K562 (cell line): Measurements from ENCODE around the gene FAM78B. TPM values are rescaled to one million over a fixed set of nuclear protein-coding genes. Genes with fewer than 3 reads are reported as not detected.

Source experiments
- ATAC-seq: fragments of 200-7000 bp; cut with Tn5 transposase; 3 replicates; pipeline ENCODE4 v1.9.1; 2020; ENCODE audit warnings: moderate library complexity
- BruUV-seq: library from RNA; stranded (reverse); fragments of 400-500 nt; replicated peaks from 2 replicates; lab custom pipeline; 2021; lab: Mats Ljungman, UMichigan
- CTCF ChIA-PET: fragments of 300-600 bp; formaldehyde crosslinking; extraction: SDS; loops from one replicate; lab custom pipeline; 2021; ENCODE audit warnings: low intra/inter-chr PET ratio; lab: Yijun Ruan, JAX
- POLR2A ChIA-PET: fragments of 300-600, 350-650 bp; sonication (Branson Sonifier 250); formaldehyde crosslinking; extraction: SDS; loops from one replicate; lab custom pipeline; 2021; ENCODE audit warnings: antibody characterized with exemption, inconsistent platforms; lab: Yijun Ruan, JAX
- DNase-seq, 4 experiments: peaks; one replicate each; pipeline versions ENCODE4 v3.0.0 to v3.0.0-alpha.2; 2011 to 2018; ENCODE audit warnings: low spot score in 3 of 4, mixed read lengths in 3 of 4; ENCODE audit errors: extremely low read depth in 1 of 4
- FAIRE-seq: peaks from 2 replicates; lab custom pipeline; 2011; peaks lifted over from hg19 to GRCh38; lab: Jason Lieb, UNC
- H2AFZ ChIP-seq: 2 replicates; pipeline ENCODE4 v1.6.0; 2011; ENCODE audit warnings: low read depth, low read length, control low read depth, inconsistent platforms
- H3K27ac ChIP-seq: fragments of 200-600 bp; 3 replicates; pipeline ENCODE4 v1.8.0; 2011; ENCODE audit warnings: low read depth, mild to moderate bottlenecking, control low read depth, inconsistent platforms, low read length, moderate library complexity, mixed read lengths; ENCODE audit errors: extremely low read depth
- H3K27me3 ChIP-seq, 2 experiments: fragments of 300-600 bp in 1 of 2; 2 replicates in 1 of 2; 3 replicates in 1 of 2; pipeline versions ENCODE4 v1.6.0 to v1.8.0; 2011; ENCODE audit warnings: inconsistent platforms in 2 of 2, low read length in 2 of 2, mild to moderate bottlenecking in 1 of 2, mixed read lengths in 1 of 2, moderate library complexity in 1 of 2; ENCODE audit not compliant: control insufficient read depth in 2 of 2, insufficient read depth in 2 of 2
- H3K36me3 ChIP-seq: fragments of 300-600 bp; 3 replicates; pipeline ENCODE4 v1.8.0; 2011; ENCODE audit warnings: mild to moderate bottlenecking, low read length, inconsistent platforms; ENCODE audit not compliant: control insufficient read depth, insufficient read depth
- H3K4me1 ChIP-seq, 2 experiments: fragments of 200-600 bp in 1 of 2; replicated peaks in 1 of 2; 2 replicates in 1 of 2; 3 replicates in 1 of 2; pipeline versions ENCODE4 v1.5.1 to v1.8.0; 2011; ENCODE audit warnings: inconsistent platforms in 2 of 2, low read length in 2 of 2, mild to moderate bottlenecking in 1 of 2, mixed read lengths in 1 of 2, moderate library complexity in 1 of 2; ENCODE audit not compliant: control insufficient read depth in 2 of 2, insufficient read depth in 2 of 2
- H3K4me2 ChIP-seq: 2 replicates; pipeline ENCODE4 v1.6.1; 2011; ENCODE audit warnings: low read length, control low read depth, inconsistent platforms, mixed read lengths; ENCODE audit not compliant: insufficient read depth
- H3K4me3 ChIP-seq: fragments of 200-600 bp; sonication (generic), shearing (Covaris generic); 2 replicates; pipeline ENCODE4 v1.5.1; 2016; ENCODE audit warnings: control low read depth, inconsistent platforms
- H3K79me2 ChIP-seq: fragments of 200-600 bp; 3 replicates; pipeline ENCODE4 v1.8.0; 2011; ENCODE audit warnings: low read length, inconsistent platforms; ENCODE audit not compliant: control insufficient read depth, insufficient read depth
- H3K9ac ChIP-seq, 2 experiments: 2 replicates each; pipeline versions ENCODE4 v1.6.0 to v1.6.1; 2011; ENCODE audit warnings: low read depth in 2 of 2, low read length in 2 of 2, control low read depth in 1 of 2, inconsistent platforms in 1 of 2, mild to moderate bottlenecking in 1 of 2, mixed read lengths in 1 of 2; ENCODE audit not compliant: insufficient read depth in 1 of 2
- H3K9me1 ChIP-seq: one replicate; pipeline ENCODE4 v1.6.0; 2011; ENCODE audit warnings: inconsistent platforms, mild to moderate bottlenecking, low read length, moderate library complexity; ENCODE audit not compliant: control insufficient read depth, insufficient read depth
- H3K9me3 ChIP-seq: replicated peaks from 2 replicates; pipeline ENCODE4 v1.5.1; 2011; ENCODE audit warnings: low read depth, low read length, inconsistent platforms; ENCODE audit not compliant: control insufficient read depth, insufficient read depth
- H4K20me1 ChIP-seq: replicated peaks from 2 replicates; pipeline ENCODE4 v1.6.1; 2011; ENCODE audit warnings: low read length, inconsistent platforms, mixed read lengths; ENCODE audit not compliant: control insufficient read depth, insufficient read depth
- CBX3 ChIP-seq, 2 experiments: IDR thresholded peaks; 1 replicate in 1 of 2; 2 replicates in 1 of 2; pipeline ENCODE4 v1.6.1; 2012; ENCODE audit warnings: inconsistent platforms in 2 of 2, low read length in 2 of 2, borderline replicate concordance in 1 of 2, control low read depth in 1 of 2
- MAFK ChIP-seq: IDR thresholded peaks from 2 replicates; pipeline ENCODE4 v1.6.1; 2011; ENCODE audit warnings: low read length, improper control_type of control experiment
- NFIX ChIP-seq: fragments of 250-450 bp; sonication (Bioruptor Pico); IDR thresholded peaks from 2 replicates; pipeline ENCODE4 v1.4.0; 2020; ENCODE audit warnings: low read depth, mild to moderate bottlenecking, moderate library complexity
- SIRT6 ChIP-seq: IDR thresholded peaks from one replicate; pipeline ENCODE4 v1.6.1; 2012; ENCODE audit warnings: low read depth, mild to moderate bottlenecking, control low read depth, inconsistent platforms, low read length, moderate library complexity
- SREBF1 ChIP-seq: fragments of 150-350 bp; IDR thresholded peaks from 2 replicates; pipeline ENCODE4 v1.6.1; 2014; ENCODE audit warnings: antibody characterized with exemption, low read depth, low read length, borderline replicate concordance
- ZNF766 ChIP-seq: fragments of 200-800 bp; sonication (Bioruptor generic); conservative IDR thresholded peaks from 2 replicates; pipeline ENCODE4 v1.6.1; 2016; ENCODE audit warnings: missing genetic modification characterization, missing compliant biosample characterization
- WGBS: fragments of 100-300 bp; shearing (Covaris generic); methylation state at CpG from one replicate; pipeline ENCODE4 v1.1.6; 2016; ENCODE audit warnings: low coverage, mixed read lengths; ENCODE audit not compliant: insufficient coverage; ENCODE audit errors: missing lambda C conversion rate; 5-methylcytosine and 5-hydroxymethylcytosine counted together
- in situ Hi-C: fragments of 300-500 bp; cut with MboI; formaldehyde crosslinking; loops from 4 replicates; pipeline ENCODE4 v1.15.0; 2018; ENCODE audit warnings: inconsistent platforms, mixed read lengths
- intact Hi-C: fragments of 100-400 bp; cut with micrococcal nuclease; formaldehyde crosslinking; loops from 2 replicates; pipeline ENCODE4 v1.14.2; 2022
- polyA plus RNA-seq, 8 experiments: library from polyadenylated mRNA; depleted of rRNA in 4 of 8; stranded (reverse) in 5 of 8; unstranded in 3 of 8; fragments of >200 nt; fragmentation: Nextera tagmentation in 2 of 8; fragmentation: Illumina TruSeq in 1 of 8; extraction: Ambion mirVana in 2 of 8; extraction: Trizol in 1 of 8; gene quantifications; 2 replicates each; pipeline versions ENCODE4 v1.2.1 to v1.2.3, GENCODE V29; 2011 to 2014; ENCODE audit warnings: inconsistent platforms in 1 of 8, missing spikeins in 1 of 8
- total RNA-seq, 7 experiments: library from RNA; depleted of rRNA in 6 of 7; stranded (reverse); fragments of >200 nt in 6 of 7; fragmentation: Illumina TruSeq in 2 of 7; extraction: Trizol in 2 of 7; gene quantifications; 2 replicates each; pipeline versions ENCODE4 v1.2.1 to v1.2.3, GENCODE V29; 2011 to 2021; ENCODE audit warnings: low replicate concordance in 1 of 7
- TF ChIP-seq, protein P1 (sequence below): fragments of 250-450 bp; sonication (Bioruptor Pico); IDR thresholded peaks from 2 replicates; pipeline ENCODE4 v1.5.0; 2021; ENCODE audit warnings: mild to moderate bottlenecking, moderate library complexity
- TF ChIP-seq, protein P2 (sequence below): fragments of 250-450 bp; sonication (Bioruptor Pico); IDR thresholded peaks from 2 replicates; pipeline ENCODE4 v1.5.0; 2021
- TF ChIP-seq, protein P3 (sequence below): fragments of 450-650 bp; formaldehyde crosslinking; IDR thresholded peaks from 2 replicates; pipeline ENCODE4 v1.4.0; 2020; ENCODE audit warnings: mild to moderate bottlenecking, moderate library complexity
- TF ChIP-seq, protein P4 (sequence below): fragments of 250-450 bp; sonication (Bioruptor Pico); IDR thresholded peaks from 2 replicates; pipeline ENCODE4 v1.8.0; 2022; ENCODE audit warnings: inconsistent platforms, mild to moderate bottlenecking, moderate library complexity, borderline replicate concordance

The FAM78B gene
- total and polyA plus RNA-seq, 9 of the 15 experiments (the other 6 are each of a cell fraction or from before 2014, with no cell fraction given): 0.04 to 0.43 (median 0.29) TPM; not detected in 1

DNA sequence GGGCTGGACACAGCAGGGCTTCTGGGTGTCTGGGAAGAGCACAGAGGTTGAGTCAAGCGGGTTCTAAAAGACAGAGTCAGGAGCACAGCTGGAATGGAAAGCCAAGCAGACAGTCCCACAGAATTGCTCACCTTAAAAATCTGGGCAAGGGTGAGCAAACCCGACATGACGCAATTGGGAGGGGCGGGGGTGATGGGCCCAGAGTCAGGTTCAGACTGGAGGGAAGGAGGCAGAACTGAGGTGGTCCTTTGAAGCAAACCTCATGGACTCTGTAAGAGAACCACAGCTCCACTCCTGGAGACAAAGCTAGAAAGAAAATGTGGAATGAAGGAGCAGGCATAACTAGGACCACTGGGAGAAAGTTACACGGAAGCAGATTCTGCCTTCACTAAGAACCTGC is 49.0 kb downstream of the FAM78B start:
- Histone ChIP-seq H3K36me3 (no peaks in the 10 kb centered on the region), H3K4me1 (no peaks in the 10 kb centered on the region), H3K4me2 (no peak overlapping the region), H3K9ac (no peak overlapping the region), H3K27me3 (peaks cover 11 to 31% of the 10 kb centered on the region in 2 experiments), H3K27ac (no peak overlapping the region), H3K79me2 (no peaks in the 10 kb centered on the region), H2AFZ (no peak overlapping the region), H3K9me1 (no peaks in the 10 kb centered on the region), H4K20me1 (no peaks in the 10 kb centered on the region; the same call in 1 of the 2 replicates), H3K9me3 (no peaks in the 10 kb centered on the region), H3K4me3 (no peak overlapping the region)
- in situ Hi-C loops: no loop called here
- CTCF ChIA-PET: no interaction called here
- DNase-seq (no peak), FAIRE-seq (no peak), ATAC-seq (no peak)
- WGBS: 0% methylated on average over 5 of the region's 5 CpGs
- POLR2A ChIA-PET: no interaction called here
- intact Hi-C loops: no loop called here
- BruUV-seq: no TSS peak
- TF ChIP-seq, protein P1, sequence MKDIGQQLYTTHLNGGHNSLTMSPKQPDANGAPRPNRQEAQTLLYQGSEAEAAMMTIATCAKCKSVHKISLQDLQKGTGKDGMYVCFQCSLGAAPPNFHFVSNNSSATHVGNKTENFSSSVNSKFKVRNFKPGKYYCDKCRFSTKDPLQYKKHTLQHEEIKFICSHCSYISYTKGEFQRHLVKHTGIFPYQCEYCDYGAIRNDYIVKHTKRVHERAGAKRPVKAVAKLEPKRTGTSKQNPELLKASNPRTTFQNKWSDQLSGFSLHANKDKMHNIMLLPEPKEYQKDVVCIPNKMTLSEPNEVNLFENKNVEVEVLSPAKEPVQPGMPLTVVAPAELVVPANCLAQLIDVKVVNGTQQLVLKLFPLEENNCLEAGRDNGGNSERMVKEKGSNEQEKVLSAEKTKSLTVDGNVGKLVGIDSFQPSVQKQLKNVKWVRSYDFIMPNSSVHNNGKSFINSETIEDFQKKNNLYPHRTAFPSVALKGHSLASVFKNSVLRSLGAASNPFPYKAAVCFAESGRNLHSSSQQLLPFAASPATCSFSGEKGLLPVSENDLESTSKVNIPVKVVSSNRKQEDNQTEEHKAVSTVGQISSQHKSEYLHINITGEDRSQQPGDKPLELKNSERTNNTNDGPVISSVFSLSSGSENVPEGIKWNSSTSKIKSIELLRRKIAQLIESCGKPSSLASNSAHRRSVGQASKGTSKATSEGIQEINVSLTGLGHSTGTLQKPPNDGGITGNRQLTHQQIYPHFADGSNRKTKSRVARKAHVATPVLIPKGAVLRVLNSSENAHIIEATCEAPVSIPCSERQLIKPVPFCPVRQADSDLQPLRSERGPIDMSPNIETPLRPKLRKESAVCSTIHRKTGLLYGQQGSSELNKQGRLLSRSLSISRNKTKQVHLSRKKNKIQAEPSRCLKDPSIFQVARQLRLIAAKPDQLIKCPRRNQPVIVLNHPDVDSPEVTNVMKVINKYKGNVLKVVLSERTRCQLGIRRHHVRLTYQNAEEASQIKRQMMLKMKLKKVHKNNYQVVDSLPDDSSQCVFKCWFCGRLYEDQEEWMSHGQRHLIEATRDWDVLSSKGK (CRISPR knock-in tag): no peak
- TF ChIP-seq SREBF1 (no peak), MAFK (no peak), CBX3 (IDR thresholded peaks at IDR 0.05; ENCODE audit: borderline replicate concordance in 1 of 2, low read length in 2 of 2) (no peak), ZNF766 (CRISPR knock-in tag) (no peak), NFIX (CRISPR knock-in tag) (no peak), SIRT6 (no peak)
- TF ChIP-seq, protein P2, sequence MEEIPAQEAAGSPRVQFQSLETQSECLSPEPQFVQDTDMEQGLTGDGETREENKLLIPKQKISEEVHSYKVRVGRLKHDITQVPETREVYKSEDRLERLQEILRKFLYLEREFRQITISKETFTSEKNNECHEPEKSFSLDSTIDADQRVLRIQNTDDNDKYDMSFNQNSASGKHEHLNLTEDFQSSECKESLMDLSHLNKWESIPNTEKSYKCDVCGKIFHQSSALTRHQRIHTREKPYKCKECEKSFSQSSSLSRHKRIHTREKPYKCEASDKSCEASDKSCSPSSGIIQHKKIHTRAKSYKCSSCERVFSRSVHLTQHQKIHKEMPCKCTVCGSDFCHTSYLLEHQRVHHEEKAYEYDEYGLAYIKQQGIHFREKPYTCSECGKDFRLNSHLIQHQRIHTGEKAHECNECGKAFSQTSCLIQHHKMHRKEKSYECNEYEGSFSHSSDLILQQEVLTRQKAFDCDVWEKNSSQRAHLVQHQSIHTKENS (CRISPR knock-in tag): no peak
- TF ChIP-seq, protein P3, sequence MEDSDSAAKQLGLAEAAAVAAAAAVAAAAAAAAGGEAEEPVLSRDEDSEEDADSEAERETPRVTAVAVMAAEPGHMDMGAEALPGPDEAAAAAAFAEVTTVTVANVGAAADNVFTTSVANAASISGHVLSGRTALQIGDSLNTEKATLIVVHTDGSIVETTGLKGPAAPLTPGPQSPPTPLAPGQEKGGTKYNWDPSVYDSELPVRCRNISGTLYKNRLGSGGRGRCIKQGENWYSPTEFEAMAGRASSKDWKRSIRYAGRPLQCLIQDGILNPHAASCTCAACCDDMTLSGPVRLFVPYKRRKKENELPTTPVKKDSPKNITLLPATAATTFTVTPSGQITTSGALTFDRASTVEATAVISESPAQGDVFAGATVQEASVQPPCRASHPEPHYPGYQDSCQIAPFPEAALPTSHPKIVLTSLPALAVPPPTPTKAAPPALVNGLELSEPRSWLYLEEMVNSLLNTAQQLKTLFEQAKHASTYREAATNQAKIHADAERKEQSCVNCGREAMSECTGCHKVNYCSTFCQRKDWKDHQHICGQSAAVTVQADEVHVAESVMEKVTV (CRISPR knock-in tag): no peak
- TF ChIP-seq, protein P4, sequence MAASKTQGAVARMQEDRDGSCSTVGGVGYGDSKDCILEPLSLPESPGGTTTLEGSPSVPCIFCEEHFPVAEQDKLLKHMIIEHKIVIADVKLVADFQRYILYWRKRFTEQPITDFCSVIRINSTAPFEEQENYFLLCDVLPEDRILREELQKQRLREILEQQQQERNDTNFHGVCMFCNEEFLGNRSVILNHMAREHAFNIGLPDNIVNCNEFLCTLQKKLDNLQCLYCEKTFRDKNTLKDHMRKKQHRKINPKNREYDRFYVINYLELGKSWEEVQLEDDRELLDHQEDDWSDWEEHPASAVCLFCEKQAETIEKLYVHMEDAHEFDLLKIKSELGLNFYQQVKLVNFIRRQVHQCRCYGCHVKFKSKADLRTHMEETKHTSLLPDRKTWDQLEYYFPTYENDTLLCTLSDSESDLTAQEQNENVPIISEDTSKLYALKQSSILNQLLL (CRISPR knock-in tag): no peak
